ENCODE data around the gene RAB7B.

The RAB7B gene

DNA sequence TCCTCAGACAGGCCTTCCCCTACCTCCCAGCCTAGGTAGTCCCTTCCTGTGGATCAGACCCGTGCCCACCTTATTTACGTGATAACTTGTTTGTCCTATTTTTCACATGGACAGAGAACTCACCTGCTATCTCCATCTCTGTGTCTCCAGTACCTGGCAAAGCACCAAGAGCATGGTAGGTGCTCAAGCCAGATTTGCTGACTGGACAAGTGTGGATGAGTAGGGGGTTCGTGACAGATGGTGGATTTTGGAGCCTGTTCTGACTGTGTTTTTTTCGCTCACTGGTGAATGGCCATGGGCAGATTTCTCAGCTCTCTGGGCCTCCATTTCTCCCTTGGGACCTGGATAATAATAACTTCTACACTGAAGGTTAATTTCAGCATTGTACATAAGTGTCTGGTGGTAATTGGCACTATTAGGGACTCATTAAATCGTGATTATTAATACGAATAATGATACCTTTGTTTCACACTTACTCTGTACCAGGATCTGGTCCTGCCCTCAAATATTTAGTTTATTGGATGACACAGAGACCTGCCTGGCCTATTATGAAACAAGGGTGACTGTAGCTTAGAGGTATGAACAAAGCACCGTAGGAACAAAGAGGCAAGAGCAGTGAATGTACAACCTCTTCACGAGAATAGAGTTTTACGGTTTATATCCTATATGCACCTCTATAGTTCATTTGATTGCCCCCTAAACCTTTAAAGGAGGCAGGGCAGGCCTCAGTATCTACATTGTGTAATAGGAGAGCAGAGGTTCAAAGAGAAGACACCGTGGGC lies 35.5 kb downstream of the RAB7B start:
- H3K4me3 ChIP-seq (ENCODE audit: low read depth, low read length), result no peak overlapping the region
- DNase-seq (ENCODE audit: low read depth), result no peak
- TF ChIP-seq, protein P1, sequence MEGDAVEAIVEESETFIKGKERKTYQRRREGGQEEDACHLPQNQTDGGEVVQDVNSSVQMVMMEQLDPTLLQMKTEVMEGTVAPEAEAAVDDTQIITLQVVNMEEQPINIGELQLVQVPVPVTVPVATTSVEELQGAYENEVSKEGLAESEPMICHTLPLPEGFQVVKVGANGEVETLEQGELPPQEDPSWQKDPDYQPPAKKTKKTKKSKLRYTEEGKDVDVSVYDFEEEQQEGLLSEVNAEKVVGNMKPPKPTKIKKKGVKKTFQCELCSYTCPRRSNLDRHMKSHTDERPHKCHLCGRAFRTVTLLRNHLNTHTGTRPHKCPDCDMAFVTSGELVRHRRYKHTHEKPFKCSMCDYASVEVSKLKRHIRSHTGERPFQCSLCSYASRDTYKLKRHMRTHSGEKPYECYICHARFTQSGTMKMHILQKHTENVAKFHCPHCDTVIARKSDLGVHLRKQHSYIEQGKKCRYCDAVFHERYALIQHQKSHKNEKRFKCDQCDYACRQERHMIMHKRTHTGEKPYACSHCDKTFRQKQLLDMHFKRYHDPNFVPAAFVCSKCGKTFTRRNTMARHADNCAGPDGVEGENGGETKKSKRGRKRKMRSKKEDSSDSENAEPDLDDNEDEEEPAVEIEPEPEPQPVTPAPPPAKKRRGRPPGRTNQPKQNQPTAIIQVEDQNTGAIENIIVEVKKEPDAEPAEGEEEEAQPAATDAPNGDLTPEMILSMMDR (IDR thresholded peaks at IDR 0.05; ENCODE audit: low read depth, low read length, missing control alignments), result no peak
- in situ Hi-C loops (cut with HindIII; ENCODE audit: low sequenced_read_pairs), result no loop called here

DNA sequence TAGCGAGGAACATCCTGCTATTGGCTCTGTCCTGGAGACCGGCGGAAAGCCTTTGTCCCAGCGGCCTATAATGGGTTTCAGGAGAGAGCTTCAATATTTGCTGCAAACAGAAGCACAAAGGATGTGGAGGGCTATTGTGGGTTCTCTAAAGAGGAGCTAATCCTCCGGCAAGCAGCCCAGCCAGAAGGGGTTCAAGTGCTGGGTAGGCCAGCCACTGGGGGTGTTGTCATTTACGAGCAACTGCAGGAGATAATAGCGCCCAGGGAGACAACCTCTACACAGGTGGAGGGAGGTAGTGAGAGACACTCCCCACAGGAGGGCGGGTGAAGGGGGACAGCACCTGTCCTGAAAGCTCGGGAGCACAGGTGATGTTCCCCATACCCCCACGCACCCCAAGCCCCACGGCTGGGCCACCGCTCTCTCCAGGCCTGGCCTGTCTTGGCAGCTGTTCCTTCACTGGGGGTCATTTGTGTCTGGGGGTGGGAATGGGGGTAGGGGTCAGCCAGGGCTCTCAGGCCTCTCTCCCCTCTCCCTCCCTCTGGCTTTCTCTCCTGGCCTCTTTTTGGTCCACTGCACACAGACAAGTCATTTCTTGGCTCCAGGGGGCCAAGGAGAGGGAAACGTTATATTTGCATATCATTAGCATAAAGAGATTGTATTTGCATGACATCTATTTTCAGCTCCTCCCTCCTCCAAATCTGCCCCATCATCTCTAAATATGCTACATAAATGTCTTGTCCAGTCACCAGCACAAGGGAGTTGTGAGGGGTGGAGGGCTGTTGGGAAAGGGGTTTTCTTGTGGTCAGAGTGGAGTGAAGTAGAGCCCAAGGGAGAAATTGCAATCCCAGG lies 37.9 kb downstream of the RAB7B start:
- no peak overlapping the region for H3K4me3 ChIP-seq (ENCODE audit: low read depth, low read length)
- in situ Hi-C loops (cut with HindIII; ENCODE audit: low sequenced_read_pairs), result no loop called here
- DNase-seq (ENCODE audit: low read depth), result no peak
- TF ChIP-seq, protein P1 (IDR thresholded peaks at IDR 0.05; ENCODE audit: low read depth, low read length, missing control alignments), result no peak

DNA sequence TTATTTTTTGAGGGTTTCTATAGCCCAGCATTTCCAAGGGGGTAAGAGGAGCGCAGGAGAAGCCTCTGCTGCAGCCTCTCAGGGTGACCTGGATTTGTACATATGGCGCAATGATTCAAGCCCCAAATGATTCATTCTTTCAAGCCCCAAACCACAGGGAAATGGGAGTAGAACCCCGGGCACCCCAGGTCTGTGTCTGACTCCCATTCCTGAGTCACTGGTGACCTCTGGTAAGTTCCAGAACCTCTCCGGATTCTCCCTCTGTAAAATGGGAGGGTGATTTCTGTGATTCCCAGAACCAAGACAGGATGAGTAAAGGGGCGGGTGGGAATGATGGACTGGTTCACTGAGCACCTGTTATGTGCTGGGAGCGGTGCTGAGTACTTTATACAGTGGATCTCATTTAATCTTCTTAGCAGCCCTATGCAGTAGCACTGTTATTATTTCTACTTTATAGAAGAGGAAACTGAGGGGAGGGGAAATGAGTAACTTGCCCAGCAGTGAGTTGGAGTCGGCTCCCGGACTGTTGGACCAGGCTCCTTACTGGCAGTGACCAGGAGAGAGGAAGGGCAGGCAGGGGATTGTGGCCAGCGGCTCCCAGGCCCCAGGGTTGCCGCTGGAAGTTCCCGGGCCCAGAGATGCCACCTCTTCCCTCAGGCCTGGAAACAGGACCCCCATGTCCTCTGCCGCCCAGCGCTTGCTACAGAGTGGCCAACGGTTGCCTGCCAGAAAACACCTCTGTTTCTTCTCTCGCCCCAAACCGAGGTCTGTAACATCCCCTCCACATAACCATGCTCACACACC lies 39.6 kb downstream of the RAB7B start:
- no peak for DNase-seq (ENCODE audit: low read depth)
- H3K4me3 ChIP-seq (ENCODE audit: low read depth, low read length), result no peak overlapping the region
- in situ Hi-C loops (cut with HindIII; ENCODE audit: low sequenced_read_pairs), result no loop called here
- TF ChIP-seq, protein P1 (IDR thresholded peaks at IDR 0.05; ENCODE audit: low read depth, low read length, missing control alignments), result no peak

GRCh38 chr1:205962821-205963221 lies 40.4 kb downstream of the RAB7B start:
- in situ Hi-C loops (cut with HindIII; ENCODE audit: low sequenced_read_pairs), result no loop called here
- TF ChIP-seq, protein P1 (IDR thresholded peaks at IDR 0.05; ENCODE audit: low read depth, low read length, missing control alignments), result no peak
- H3K4me3 ChIP-seq (ENCODE audit: low read depth, low read length), result no peak overlapping the region
- DNase-seq (ENCODE audit: low read depth), result no peak

DNA sequence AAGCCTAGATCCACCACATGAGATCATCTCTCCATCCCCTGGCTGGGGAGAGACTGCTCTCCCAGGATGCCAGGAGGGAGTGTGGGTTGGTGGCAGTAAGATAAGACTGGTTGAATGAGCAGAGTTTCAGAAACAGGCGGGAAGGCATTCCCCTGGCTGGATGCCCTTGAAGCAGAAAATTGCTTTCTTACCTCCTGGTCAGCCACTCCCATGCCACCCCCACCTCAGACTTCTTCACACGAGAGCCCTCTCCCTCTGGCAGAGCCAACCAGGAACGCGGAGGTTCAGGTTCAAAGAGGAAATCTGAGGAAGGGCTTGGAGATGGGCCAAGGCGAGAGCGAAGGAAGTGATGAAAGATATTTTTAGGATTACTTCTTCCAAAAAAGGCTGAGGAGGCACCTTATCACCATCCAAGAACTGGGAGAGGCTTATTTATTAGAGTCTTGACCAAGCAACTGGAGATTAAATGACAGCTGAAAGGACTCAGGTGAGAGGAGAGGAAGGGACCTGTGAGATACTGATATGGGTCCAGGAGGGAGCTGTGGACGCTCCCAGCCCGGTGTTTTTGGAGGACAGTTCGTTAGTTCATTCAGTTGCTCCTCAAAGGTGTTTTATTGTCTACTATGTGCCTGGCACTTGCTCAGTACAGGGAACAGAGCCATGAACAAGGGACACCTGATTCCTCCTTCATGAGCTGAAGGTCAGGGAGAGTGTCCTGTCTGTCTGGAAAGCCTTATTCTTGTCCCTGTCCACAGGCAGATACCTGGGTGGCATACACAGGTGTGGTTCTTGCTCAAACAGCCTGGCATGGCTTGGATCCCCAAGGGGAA lies 41.0 kb downstream of the RAB7B start:
- TF ChIP-seq, protein P1 (IDR thresholded peaks at IDR 0.05; ENCODE audit: low read depth, low read length, missing control alignments), result no peak
- in situ Hi-C loops (cut with HindIII; ENCODE audit: low sequenced_read_pairs), result no loop called here
- H3K4me3 ChIP-seq (ENCODE audit: low read depth, low read length), result no peak overlapping the region
- no peak for DNase-seq (ENCODE audit: low read depth)
